MCF 10A (cell line): ENCODE data around the gene TMEM203. TPM values are rescaled to one million over a fixed set of nuclear protein-coding genes. Genes with fewer than 3 reads are reported as not detected.

ENCODE experiments used
- BruUV-seq: library from RNA; stranded (reverse); fragments of 400-500 nt; replicated peaks from 2 replicates; lab custom pipeline; 2021; lab: Mats Ljungman, UMichigan
- CTCF ChIA-PET: fragments of 300-600 bp; sonication (Branson Sonifier 250); formaldehyde crosslinking; extraction: SDS; loops from one replicate; lab custom pipeline; 2021; ENCODE audit warnings: antibody characterized with exemption, inconsistent platforms; lab: Yijun Ruan, JAX
- POLR2A ChIA-PET: fragments of 300-600, 350-650 bp; sonication (Branson Sonifier 250); formaldehyde crosslinking; extraction: SDS; loops from one replicate; lab custom pipeline; 2020; ENCODE audit warnings: antibody characterized with exemption, inconsistent platforms; lab: Yijun Ruan, JAX
- DNase-seq: peaks from one replicate; pipeline ENCODE4 v3.0.0-alpha.2; 2018; ENCODE audit not compliant: unreplicated experiment
- H3K27ac Mint-ChIP-seq: one replicate; pipeline ENCODE4 v1.8.0; 2022; ENCODE audit warnings: mild to moderate bottlenecking, low read depth, mixed read lengths; ENCODE audit not compliant: unreplicated experiment
- H3K27me3 Mint-ChIP-seq: one replicate; pipeline ENCODE4 v1.8.0; 2022; ENCODE audit warnings: mixed read lengths; ENCODE audit not compliant: insufficient read depth, unreplicated experiment
- H3K36me3 Mint-ChIP-seq: one replicate; pipeline ENCODE4 v1.8.0; 2022; ENCODE audit warnings: mild to moderate bottlenecking, moderate library complexity, mixed read lengths; ENCODE audit not compliant: insufficient read depth, unreplicated experiment
- H3K4me1 Mint-ChIP-seq: one replicate; pipeline ENCODE4 v1.8.0; 2022; ENCODE audit warnings: mixed read lengths; ENCODE audit not compliant: insufficient read depth, unreplicated experiment
- H3K4me3 Mint-ChIP-seq: one replicate; pipeline ENCODE4 v1.8.0; 2022; ENCODE audit warnings: mild to moderate bottlenecking, moderate library complexity, mixed read lengths; ENCODE audit not compliant: unreplicated experiment
- H3K9me3 Mint-ChIP-seq: one replicate; pipeline ENCODE4 v1.8.0; 2022; ENCODE audit warnings: mixed read lengths; ENCODE audit not compliant: unreplicated experiment
- intact Hi-C: fragments of 100-400 bp; cut with micrococcal nuclease; formaldehyde crosslinking; loops from 2 replicates; pipeline ENCODE4 v1.14.1; 2022
- total RNA-seq: library from RNA; stranded (reverse); gene quantifications from 2 replicates; pipeline ENCODE4 v1.2.3, GENCODE V29; 2022
- TF ChIP-seq, protein P1 (sequence below): fragments of 200-600 bp; IDR thresholded peaks from one replicate; pipeline ENCODE4 v1.8.0; 2022; ENCODE audit warnings: antibody characterized with exemption, mild to moderate bottlenecking; ENCODE audit not compliant: unreplicated experiment

TMEM203 gene
- total RNA-seq, 1 experiment from 2014 or later = 31.4 TPM

DNA sequence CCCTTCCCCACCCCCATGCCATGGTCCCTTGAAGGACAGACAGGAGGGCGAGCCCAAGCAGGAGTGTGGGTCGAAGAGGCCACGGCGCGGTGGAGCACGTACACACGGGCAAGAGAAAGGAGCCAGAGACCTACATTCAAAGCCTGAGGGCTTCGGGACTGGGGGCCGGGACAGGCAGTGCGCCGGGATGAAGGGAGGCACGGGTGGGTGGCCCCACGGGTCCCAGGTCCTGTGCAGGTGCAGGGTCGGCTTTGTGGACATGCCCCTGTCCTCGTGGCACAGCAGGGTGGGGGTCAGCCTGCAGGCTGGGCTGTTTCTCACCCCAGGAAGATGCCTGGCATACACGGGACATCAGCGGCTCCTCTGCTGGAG lies 45.4 kb downstream of the TMEM203 start:
- peaks cover 24% of the 10 kb centered on the region for H3K27me3 Mint-ChIP-seq
- no TSS peak for BruUV-seq
- no peaks in the 10 kb centered on the region for H3K9me3 Mint-ChIP-seq
- DNase-seq = no peak
- intact Hi-C loops = no loop called here
- ChIA-PET CTCF (no interaction called here), POLR2A (no interaction called here)
- H3K36me3 Mint-ChIP-seq = no peaks in the 10 kb centered on the region
- H3K4me1 Mint-ChIP-seq = no peaks in the 10 kb centered on the region
- H3K4me3 Mint-ChIP-seq = no peak overlapping the region
- no peak overlapping the region for H3K27ac Mint-ChIP-seq
- TF ChIP-seq, protein P1, sequence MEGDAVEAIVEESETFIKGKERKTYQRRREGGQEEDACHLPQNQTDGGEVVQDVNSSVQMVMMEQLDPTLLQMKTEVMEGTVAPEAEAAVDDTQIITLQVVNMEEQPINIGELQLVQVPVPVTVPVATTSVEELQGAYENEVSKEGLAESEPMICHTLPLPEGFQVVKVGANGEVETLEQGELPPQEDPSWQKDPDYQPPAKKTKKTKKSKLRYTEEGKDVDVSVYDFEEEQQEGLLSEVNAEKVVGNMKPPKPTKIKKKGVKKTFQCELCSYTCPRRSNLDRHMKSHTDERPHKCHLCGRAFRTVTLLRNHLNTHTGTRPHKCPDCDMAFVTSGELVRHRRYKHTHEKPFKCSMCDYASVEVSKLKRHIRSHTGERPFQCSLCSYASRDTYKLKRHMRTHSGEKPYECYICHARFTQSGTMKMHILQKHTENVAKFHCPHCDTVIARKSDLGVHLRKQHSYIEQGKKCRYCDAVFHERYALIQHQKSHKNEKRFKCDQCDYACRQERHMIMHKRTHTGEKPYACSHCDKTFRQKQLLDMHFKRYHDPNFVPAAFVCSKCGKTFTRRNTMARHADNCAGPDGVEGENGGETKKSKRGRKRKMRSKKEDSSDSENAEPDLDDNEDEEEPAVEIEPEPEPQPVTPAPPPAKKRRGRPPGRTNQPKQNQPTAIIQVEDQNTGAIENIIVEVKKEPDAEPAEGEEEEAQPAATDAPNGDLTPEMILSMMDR = no peak

- no peak overlapping the region for H3K4me3 Mint-ChIP-seq
- H3K36me3 Mint-ChIP-seq = no peaks in the 10 kb centered on the region
- ChIA-PET POLR2A (no interaction called here), CTCF (interaction anchor here (0.6 kb wide), 1 partner anchor 98 kb away, joined by 3 read pairs; no protein-coding TSS in a partner anchor)
- no TSS peak for BruUV-seq
- no peaks in the 10 kb centered on the region for H3K4me1 Mint-ChIP-seq
- TF ChIP-seq, protein P1 = no peak
- no peak overlapping the region for H3K27ac Mint-ChIP-seq
- H3K9me3 Mint-ChIP-seq = no peaks in the 10 kb centered on the region
- intact Hi-C loops = no loop called here
- H3K27me3 Mint-ChIP-seq = peaks cover 24% of the 10 kb centered on the region
- no peak for DNase-seq
Observed at GRCh38 chr9:137159105-137160053, 46.1 kb downstream of the TMEM203 start.

DNA sequence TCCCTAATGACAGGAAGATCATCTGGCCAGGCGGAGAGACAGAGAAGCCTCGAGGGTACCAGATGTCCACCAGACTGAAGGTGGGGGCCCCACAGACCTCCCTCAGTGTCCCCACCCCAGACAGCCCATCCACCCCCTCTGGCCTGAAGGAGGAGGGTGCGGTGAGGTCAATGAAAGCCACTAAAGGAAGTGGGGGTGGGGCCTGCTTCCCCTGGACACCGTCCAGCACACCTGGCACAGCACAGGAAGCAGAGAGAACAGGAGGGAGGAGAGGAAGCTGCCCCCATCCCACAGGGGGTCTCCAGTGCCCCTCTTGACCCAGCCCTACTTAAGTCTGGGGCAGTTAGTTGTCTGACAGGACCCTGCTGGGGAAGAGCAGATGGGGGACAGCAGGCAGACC lies 46.8 kb downstream of the TMEM203 start:
- DNase-seq = no peak
- TF ChIP-seq, protein P1 = no peak
- ChIA-PET POLR2A (no interaction called here), CTCF (interaction anchor here (0.6 kb wide), 1 partner anchor 97 kb away, joined by 3 read pairs; no protein-coding TSS in a partner anchor)
- Mint-ChIP-seq H3K9me3 (no peaks in the 10 kb centered on the region), H3K27me3 (peaks cover 24% of the 10 kb centered on the region), H3K36me3 (no peaks in the 10 kb centered on the region), H3K4me3 (no peak overlapping the region), H3K4me1 (no peaks in the 10 kb centered on the region), H3K27ac (no peak overlapping the region)
- BruUV-seq = no TSS peak
- intact Hi-C loops = no loop called here

GRCh38 chr9:137157618-137158415 lies 47.6 kb downstream of the TMEM203 start:
- TF ChIP-seq, protein P1 = no peak
- no peaks in the 10 kb centered on the region for H3K9me3 Mint-ChIP-seq
- no peak overlapping the region for H3K27ac Mint-ChIP-seq
- CTCF ChIA-PET = no interaction called here
- no peaks in the 10 kb centered on the region for H3K36me3 Mint-ChIP-seq
- intact Hi-C loops = no loop called here
- POLR2A ChIA-PET = interaction anchor here (0.8 to 1.1 kb wide), 2 partner anchors 28 to 71 kb away, joined by 3 read pairs; partner anchors contain the start of gene MAN1B1
- no TSS peak for BruUV-seq
- peaks cover 24% of the 10 kb centered on the region for H3K27me3 Mint-ChIP-seq
- H3K4me1 Mint-ChIP-seq = no peaks in the 10 kb centered on the region
- no peak for DNase-seq
- no peak overlapping the region for H3K4me3 Mint-ChIP-seq
